ENCODE data around the gene COPB2.

COPB2 gene

GRCh38 chr3:139308560-139308959 is 80.9 kb downstream of the COPB2 start:
- DNase-seq (no peak), ATAC-seq (ENCODE audit: insufficient read depth, low read depth) (no peak)
- TF ChIP-seq CTCF (IDR thresholded peaks at IDR 0.05; ENCODE audit: borderline replicate concordance, extremely low read depth, low read length, poor library complexity, severe bottlenecking) (no peak), EZH2 (IDR thresholded peaks at IDR 0.05; ENCODE audit: borderline replicate concordance, low read depth, low read length, severe bottlenecking) (no peak)
- Histone ChIP-seq H3K9me3 (ENCODE audit: insufficient read depth, low read length, severe bottlenecking) (no peaks in the 10 kb centered on the region), H4K20me1 (ENCODE audit: insufficient read depth, low read length) (no peaks in the 10 kb centered on the region), H3K4me1 (ENCODE audit: insufficient read depth, low read length) (no peaks in the 10 kb centered on the region), H3K4me3 (ENCODE audit: low read depth in 1 of 2, low read length in 2 of 2) (no peak overlapping the region), H3K9ac (ENCODE audit: low read depth, low read length) (no peak overlapping the region), H3K4me2 (ENCODE audit: insufficient read depth, low read length) (no peak overlapping the region), H2AFZ (ENCODE audit: low read depth, low read length) (no peak overlapping the region; the same call in 1 of the 2 replicates), H3K27me3 (ENCODE audit: insufficient read depth, low read length, poor library complexity) (peaks cover 3% of the 10 kb centered on the region), H3K27ac (ENCODE audit: low read length) (no peak overlapping the region), H3K79me2 (ENCODE audit: insufficient read depth, low read length) (no peaks in the 10 kb centered on the region), H3K36me3 (ENCODE audit: insufficient read depth, low read length) (no peaks in the 10 kb centered on the region)

- Histone ChIP-seq H3K4me1 (ENCODE audit: insufficient read depth, low read length) (no peaks in the 10 kb centered on the region), H3K36me3 (ENCODE audit: insufficient read depth, low read length) (no peaks in the 10 kb centered on the region), H3K9ac (ENCODE audit: low read depth, low read length) (no peak overlapping the region), H3K9me3 (ENCODE audit: insufficient read depth, low read length, severe bottlenecking) (no peaks in the 10 kb centered on the region), H3K79me2 (ENCODE audit: insufficient read depth, low read length) (no peaks in the 10 kb centered on the region), H2AFZ (ENCODE audit: low read depth, low read length) (no peak overlapping the region; the same call in 1 of the 2 replicates), H3K27ac (ENCODE audit: low read length) (no peak overlapping the region), H3K27me3 (ENCODE audit: insufficient read depth, low read length, poor library complexity) (peaks cover 3% of the 10 kb centered on the region), H3K4me2 (ENCODE audit: insufficient read depth, low read length) (no peak overlapping the region), H3K4me3 (ENCODE audit: low read depth in 1 of 2, low read length in 2 of 2) (no peak overlapping the region), H4K20me1 (ENCODE audit: insufficient read depth, low read length) (no peaks in the 10 kb centered on the region)
- TF ChIP-seq EZH2 (IDR thresholded peaks at IDR 0.05; ENCODE audit: borderline replicate concordance, low read depth, low read length, severe bottlenecking) (no peak), CTCF (IDR thresholded peaks at IDR 0.05; ENCODE audit: borderline replicate concordance, extremely low read depth, low read length, poor library complexity, severe bottlenecking) (no peak)
- DNase-seq (no peak), ATAC-seq (ENCODE audit: insufficient read depth, low read depth) (no peak)
These were observed 81.6 kb downstream of the COPB2 start for GRCh38 chr3:139307601-139308555.

All from DND-41 (cell line).